Activated CD4-positive, CD25-positive, alpha-beta regulatory T cell treated with anti-CD3 and anti-CD28 coated beads, Interleukin-2, amount 50 U/mL, for 24 hours (primary cell): ENCODE results near the gene C10orf67.
"Not testable (repeated sequence)": the region's sequence is repeated elsewhere in the genome, so short reads cannot be mapped to it uniquely, and the experiment has no call there.

Experiments
- ATAC-seq, 2 donors: fragments of 150-1000 bp; cut with Tn5 transposase; one replicate each; pipeline ENCODE4 v1.10.0; 2021; ENCODE audit warnings: mild to moderate bottlenecking in 1 of 2, moderate library complexity in 1 of 2

The C10orf67 gene

GRCh38 chr10:23263441-23264164 lies 81.0 kb downstream of the C10orf67 start:
- ATAC-seq: no peak

DNA sequence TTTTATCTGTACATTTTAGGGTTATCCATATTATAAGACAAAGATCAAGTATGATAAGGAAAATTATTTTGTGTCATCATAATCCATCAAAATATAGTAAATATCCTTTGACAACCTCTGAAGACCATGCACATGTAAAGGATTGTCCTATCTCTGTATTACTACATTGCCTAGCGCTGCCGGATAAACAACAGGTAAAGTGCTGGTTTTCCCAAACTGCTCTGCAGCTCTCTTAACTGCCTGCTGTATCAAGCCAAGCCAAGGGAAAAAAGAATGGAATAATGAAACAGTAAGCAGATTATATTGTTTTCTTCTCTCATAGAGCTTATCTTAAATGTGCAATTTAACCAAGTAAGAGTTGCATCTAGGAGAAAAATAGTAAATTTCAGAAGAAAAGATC lies 81.7 kb downstream of the C10orf67 start:
- no peak for ATAC-seq

DNA sequence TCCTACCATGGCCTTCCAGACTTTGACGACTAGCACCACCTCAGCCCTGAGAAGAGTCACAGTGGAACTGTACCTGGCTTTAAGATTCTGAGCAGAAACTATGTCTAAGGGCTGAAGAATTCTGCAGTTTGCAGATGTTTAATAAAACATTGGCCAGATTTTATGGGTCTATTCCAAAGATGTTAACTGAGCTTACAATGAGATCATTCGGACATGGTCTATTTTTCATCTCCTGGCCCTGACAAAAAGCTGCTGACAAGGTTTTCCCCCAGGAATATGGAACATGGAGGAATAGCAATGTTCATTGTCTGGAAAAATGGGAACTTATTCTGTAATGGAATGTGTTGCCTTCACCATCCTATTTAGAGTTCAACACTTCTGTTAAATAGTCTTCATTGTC lies 86.1 kb downstream of the C10orf67 start:
- no peak for ATAC-seq

DNA sequence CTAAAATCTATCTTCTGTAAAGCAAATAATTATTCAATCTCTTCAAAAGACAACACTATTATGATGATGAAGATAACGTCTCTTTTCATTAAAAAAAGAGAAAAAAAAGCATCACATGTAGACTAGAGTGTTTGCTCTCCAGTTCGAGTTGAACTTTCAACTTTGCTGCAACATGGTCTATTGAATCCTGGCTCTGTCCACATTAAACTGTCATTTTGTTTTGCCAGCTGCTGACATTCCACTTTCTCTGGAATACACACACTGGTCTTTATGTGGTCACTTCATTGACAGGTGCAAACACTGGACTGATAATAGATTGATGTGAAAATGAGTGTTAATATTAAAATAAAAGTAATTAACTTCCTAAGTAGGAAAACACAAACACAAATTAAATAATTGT lies 90.8 kb downstream of the C10orf67 start:
- no peak for ATAC-seq

- not testable (repeated sequence) for ATAC-seq
Measured at GRCh38 chr10:23252859-23253258, 91.7 kb downstream of the C10orf67 start.

- not testable (repeated sequence) for ATAC-seq
Measured at GRCh38 chr10:23241779-23242178, 102.8 kb downstream of the C10orf67 start.

GRCh38 chr10:23238015-23238414 lies 106.6 kb downstream of the C10orf67 start:
- ATAC-seq: no peak

DNA sequence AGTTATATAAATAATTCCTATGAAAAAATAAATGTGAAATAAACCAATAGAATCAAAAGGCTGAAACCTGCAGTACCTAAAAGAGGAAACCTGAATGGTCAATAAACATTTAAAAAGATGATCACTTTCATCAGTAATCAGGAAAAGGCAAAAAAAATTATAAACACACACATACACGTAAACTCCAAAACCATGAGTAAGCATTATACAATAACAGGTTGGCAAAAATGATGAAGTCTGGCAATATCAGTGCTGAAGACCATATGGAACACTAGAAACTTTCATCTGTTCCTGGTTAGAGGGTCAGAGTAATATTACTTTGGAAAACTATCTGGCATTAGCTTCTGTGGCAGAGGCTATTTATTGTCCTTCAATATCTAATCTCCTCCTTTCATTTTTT lies 114.0 kb downstream of the C10orf67 start:
- ATAC-seq: no peak

GRCh38 chr10:23217471-23217870 lies 127.1 kb downstream of the C10orf67 start:
- ATAC-seq: no peak

DNA sequence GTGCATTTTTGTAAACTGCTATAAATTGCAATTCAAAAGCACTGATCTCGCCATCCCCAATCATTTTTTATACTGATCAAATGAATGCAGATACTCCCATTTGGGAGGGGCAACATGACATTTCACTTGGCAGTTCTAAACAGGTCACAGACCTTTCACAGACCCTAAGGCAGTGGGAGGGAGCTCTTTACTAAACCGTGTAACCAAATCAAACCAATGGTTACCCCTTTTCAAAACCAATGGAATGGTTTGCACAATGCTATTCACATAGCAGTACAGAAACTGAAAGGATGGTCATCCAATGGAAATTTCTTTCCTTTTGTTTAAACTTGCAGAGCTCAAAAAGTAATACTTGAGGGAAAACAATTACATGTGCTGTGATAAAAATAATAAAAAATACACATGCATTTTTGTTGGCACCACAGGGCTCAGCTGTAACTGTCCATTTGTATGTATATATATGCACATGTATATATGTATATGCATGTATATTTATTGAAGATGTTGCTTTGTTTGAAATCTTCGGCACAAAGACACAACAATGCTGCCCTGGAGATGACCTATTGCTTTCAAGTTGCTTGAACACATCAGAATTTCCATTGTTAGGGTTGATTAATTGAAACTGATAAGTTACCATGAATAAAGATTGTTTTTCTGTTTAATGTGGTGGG lies 138.5 kb downstream of the C10orf67 start:
- ATAC-seq: no peak

DNA sequence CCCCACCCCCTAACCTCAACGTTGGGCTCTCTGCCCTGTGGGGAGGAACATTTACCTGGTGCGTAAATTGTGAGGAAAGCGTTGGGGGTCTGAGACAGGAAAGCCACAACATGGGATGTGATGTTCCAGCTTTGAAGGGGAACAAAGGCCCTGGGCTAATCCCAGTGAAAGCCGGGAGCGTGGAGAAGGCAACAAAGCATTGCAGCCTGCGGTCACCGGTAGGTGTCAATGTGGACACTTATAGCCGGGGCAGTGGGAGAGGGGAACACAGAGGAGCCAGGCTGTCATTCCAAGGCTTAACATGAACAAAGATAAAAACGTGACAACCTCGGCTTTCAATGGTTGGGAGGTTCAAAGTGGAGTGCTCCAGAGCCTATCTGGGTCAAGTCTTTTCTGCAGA lies 139.8 kb downstream of the C10orf67 start:
- ATAC-seq: no peak

GRCh38 chr10:23203369-23204325 lies 140.9 kb downstream of the C10orf67 start:
- no peak for ATAC-seq

DNA sequence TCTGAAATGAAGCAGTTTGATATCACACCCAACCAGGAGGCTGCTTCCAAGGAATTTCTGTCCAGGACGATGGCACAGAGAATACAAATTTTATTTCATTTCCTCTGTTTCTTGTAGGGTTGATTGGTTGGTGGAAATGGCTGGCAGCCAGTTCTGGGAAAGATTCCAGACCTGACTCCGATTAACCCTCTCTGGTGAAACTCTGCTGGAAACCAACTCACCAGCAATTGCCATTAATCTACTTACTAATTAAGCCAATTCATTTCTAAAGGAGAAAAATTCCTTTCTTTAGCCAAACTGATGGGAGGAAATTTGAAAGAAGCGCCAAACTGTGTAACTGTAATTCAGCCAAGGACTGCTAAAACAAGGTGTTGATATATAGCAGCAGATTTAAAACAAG lies 141.8 kb downstream of the C10orf67 start:
- ATAC-seq: no peak

GRCh38 chr10:23201837-23202236 lies 142.8 kb downstream of the C10orf67 start:
- no peak for ATAC-seq

DNA sequence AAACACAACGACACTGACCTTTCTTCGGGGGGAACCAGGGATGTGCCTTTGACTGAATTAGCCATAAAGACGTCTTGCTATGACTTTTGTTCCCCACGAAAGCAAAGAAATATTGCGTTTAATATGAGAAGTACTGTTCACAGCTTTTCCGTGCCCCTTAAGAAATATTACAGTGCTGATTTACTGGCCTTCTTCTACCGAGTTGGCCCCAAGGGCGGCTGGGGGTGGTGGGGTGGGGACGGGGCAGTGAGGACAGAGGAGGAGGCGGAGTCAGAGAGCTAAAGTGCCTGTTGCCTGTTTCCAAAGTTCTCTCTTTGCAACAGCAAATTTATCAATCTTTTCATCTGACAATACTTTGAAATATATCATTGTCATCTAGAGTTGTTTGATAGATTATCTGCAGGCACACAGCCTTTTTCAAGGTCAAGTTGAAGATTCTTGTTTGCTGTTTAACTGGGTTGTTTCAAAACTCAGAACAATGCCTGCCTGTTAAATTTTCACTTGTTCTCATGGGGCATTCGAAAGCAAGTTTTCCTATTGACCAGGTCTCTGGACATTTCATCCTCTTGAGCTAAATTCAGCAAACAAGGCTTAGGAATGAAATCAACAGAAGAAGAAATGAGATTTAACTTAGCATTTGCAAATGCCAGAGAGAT lies 143.5 kb downstream of the C10orf67 start:
- ATAC-seq: no peak

GRCh38 chr10:23200586-23200985 lies 144.0 kb downstream of the C10orf67 start:
- no peak for ATAC-seq

DNA sequence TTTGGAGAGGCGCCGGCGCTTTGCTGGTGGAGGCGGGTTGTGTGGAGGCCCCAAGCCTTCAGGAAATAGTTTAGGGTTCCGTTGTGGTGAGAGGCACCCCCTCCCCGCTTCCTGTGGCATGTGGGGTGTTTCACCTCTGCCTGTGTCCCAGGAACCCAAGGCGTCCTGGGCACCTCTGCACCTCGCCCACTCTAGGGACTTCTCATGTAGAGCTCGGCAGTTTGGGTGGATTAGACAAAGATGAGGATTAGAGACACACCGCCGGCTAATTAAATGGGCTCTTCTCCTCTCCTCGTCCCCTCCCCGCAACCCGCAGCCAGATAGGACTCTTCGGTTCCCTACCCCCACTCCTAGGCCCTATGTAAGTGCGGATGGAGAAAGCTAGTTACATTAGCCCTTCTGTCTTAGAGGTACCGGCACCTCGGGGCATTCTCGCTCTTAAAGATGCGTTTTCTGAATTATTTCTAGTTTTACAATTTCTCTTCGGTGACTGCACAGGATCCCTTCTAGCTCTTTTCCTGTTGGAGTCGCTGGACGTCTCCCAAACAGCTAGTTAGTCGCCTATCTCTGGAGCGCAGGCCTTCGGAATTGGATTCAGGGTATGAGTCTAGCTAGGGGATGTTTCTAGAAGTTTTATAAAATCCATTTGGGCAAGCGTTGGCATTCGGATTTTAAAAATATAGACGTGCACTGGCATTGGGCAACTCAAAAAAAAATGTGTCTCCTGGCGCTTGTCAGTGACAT lies 144.7 kb downstream of the C10orf67 start:
- ATAC-seq: no peak

DNA sequence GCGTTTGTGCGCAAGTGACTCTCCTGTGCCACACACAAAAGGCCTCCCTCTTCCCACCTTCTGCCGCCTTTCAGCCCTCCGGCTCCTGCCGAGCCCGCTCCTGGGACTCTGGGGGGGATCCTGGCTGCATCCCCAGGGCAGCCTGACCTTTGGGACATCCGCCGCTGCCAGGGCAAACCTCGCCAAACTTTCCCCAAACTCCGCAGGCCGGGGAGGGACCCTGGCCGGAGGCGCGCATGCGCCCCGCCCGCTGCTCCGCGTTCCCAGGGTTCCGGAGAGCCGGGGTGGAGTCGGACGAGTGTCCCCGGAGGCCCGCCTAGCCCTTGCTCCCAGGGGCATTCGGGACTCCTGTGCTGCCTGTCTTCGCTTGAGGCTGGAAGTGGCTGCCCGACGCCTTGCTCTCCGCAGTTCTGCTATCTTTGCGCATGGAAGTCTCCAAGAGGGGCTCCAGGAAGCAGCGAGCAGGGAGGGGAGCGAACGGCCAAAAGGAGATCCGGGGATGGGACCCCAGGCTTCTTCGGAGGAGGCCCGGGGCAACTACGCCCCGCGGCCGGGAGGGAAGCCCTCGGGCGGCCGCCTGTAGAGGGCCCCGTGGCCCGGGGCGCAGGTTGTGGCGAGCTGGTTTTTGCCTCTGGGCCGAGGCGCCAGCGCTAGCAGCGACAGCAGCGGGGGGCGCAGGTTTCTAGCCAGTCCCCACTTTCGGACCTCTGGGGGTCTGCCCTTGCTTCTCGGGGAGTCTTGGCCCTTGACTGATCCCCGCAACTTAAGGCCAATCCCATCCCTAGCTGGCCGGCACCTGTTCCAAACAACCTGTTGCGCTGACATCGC lies 145.4 kb downstream of the C10orf67 start:
- no peak for ATAC-seq

- ATAC-seq: no peak
Measured at GRCh38 chr10:23198610-23198939, 146.0 kb downstream of the C10orf67 start.

GRCh38 chr10:23197416-23197861 lies 147.2 kb downstream of the C10orf67 start:
- ATAC-seq: no peak

DNA sequence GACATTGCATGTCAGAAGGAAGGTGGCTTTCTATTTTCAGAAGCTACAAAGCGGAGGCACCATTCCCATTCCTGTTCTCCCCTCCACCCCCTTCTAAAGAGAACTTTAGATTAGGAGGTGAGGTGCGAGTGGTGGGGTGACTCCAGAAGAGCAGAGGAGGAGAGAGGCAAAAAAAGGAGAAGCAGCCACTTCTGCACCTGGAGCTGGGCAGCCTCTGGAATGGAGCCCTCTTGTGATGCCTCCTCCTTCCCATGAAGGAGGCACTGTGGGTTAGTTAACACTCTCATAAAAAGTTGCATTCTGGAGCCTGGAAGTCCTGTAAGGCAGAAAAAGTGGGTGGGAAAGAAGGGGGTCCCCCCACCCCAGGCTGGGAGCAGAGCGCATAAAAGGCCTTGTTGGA lies 147.7 kb downstream of the C10orf67 start:
- no peak for ATAC-seq
